ENCODE data around the gene LRRC42.
"Not testable (repeated sequence)": the region's sequence is repeated elsewhere in the genome, so short reads cannot be mapped to it uniquely, and the experiment has no call there.

Gene LRRC42

DNA sequence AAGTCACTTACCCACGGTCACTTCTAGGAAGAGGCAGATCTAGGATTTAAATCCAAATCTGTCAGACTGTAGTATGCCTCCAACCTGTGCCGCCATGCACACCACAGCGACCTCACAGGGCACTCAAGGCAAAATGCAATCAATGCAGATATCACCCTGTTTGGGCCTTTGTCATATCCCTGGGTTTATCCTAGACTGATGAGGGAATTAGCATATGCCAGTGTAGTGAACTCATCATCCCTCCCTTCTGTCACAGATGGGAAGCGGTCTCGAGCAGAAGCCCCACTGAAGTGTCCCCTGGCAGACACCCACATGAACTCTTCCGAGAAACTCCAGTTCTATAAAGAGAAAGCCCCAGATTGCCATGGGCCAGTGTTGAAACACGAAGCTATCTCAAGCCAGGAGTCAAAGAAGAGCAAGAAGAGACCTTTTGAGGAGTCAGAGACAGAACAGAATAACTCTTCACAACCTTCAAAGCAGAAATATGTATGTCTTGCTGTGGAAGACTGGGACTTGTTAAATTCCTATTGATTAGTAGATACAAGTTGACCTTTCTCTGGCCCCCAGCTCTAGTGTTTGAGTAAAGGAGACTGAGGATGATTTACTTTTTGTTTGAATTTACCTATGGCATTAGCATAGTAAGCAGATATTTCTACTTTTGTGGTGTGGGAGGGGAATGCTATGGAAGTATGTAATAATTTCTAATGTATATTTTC is 21.4 kb downstream of the LRRC42 start:
- no peak for DNase-seq (ENCODE audit: low read depth, low spot score)

DNA sequence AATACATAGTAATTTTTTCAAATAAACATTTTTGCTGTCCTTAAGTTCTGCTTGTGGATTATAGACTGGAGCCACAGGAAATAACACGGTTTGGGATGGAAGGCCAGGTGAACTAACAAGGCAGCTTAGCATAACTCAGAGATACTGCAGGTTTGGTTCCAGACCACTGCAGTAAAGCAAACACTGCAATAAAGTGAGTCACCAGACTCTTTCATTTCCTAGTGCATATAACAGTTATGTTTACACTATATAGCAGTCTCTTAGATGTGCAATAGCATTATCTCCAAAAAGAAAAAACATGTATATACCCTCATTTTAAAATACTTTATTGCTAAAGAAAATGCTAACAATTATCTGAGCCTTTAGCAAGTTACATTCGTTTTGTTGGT is 22.0 kb downstream of the LRRC42 start:
- no peak for DNase-seq (ENCODE audit: low read depth, low spot score)

DNA sequence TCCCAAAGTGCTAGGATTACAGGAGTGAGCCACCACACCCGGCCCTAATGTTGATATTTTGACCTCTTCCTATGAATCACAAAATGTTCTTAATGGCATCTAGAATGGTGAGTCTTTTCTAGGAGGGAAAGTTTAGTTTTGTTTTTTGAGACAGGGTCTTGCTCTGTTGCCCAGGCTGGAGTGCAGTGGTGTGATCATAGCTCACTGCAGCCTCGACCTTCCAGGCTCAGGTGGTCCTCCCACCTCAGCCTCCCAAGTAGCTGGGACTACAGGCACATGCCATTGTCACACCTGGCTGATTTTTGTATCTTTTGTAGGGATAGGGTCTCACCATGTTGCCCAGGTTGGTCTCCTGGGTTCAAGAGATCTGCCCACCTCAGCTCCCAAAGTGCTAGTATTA is 23.2 kb downstream of the LRRC42 start:
- not testable (repeated sequence) for DNase-seq (ENCODE audit: low read depth, low spot score)

DNA sequence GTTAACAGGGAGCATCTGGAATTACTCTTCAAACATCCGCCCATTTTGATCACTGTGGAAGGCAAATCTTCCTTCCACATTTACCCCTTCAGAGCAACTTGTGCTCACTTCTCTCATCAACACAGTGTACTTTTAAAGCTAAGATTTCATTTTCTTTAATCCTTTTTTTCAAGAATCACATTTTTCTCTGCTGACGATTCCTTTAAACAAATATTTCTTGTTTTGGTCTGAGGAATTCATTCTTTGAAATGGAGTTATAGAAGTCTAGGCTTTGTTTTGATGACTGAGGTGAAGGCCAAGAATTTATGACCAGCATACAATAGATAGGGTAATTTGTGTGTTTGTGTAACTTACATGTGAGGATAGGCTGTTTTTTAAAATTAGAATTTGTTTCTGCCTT is 25.6 kb downstream of the LRRC42 start:
- DNase-seq (ENCODE audit: low read depth, low spot score): no peak

DNA sequence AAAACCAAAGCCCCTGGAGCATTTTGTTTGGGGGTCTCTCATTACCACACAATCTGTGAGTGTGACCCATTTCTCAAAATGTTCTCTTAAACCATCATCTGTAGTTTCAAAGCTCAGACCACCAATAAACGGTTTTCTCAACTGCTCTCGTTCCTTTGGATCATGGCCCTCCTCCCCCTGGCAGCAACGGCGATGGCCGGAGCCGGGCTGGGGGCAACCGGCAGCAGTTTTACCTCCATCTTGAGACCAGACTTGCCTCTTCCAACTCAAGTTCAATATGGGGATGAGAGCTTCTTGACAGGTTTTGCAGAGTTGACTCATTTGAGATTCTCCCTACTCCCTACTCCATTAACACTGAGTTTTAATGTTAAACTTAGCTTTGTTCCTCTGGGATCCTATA is 29.7 kb downstream of the LRRC42 start:
- no peak for DNase-seq (ENCODE audit: low read depth, low spot score)

DNA sequence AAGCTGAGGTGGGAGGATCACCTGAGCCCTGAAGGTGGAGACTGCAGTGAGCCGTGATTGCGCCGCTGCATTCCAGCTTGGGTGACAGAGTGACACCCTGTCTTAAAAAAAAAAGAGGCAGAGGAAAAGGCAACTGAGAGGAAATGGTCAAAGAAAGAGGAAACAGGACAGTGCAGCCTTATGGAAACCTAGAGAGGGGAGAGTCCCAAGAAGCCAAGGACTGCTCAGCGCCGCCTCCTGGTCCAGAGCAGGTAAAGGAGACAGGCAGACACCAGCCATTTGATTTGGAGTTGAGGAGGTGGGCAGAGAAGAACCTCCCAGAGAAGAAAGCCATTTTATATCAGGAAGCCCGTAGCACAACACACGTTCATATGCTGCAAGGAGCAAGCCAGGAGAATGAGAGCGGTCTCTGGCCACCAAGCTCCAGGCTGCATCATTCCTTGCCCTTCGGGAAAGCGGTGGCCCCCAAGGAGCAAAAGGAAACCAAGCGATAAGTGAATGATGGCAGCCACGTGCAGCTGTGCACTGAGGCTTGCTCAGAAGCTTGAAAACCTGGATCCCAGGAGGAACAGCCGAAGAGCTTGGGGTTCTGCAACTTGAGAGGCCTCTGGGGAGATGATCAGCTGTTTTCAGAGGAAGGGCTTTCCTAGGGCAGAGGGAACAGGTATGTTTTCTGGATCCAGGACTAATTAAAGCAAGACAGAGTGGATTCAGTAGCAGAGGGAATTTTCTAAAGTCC is 33.7 kb downstream of the LRRC42 start:
- no peak for DNase-seq (ENCODE audit: low read depth, low spot score)

DNA sequence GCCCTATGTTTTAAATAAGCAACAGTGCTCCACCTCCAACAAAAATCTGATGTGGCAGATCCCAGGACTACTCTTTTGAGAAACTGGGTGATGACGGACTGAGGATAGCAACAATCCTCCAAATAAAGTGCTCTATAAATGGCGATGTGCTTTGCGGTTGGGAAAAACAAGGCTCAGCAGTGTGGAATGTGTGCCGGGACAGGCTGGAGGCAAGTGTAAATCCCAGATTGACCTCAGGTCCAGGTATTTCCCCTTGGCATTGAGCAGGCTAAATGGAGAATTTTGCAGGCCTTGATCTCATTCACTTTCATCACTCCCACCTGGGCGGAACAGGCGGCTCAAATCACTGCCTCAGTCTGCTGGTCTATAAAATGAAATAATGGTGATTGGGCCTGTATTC is 35.1 kb downstream of the LRRC42 start:
- no peak for DNase-seq (ENCODE audit: low read depth, low spot score)

DNA sequence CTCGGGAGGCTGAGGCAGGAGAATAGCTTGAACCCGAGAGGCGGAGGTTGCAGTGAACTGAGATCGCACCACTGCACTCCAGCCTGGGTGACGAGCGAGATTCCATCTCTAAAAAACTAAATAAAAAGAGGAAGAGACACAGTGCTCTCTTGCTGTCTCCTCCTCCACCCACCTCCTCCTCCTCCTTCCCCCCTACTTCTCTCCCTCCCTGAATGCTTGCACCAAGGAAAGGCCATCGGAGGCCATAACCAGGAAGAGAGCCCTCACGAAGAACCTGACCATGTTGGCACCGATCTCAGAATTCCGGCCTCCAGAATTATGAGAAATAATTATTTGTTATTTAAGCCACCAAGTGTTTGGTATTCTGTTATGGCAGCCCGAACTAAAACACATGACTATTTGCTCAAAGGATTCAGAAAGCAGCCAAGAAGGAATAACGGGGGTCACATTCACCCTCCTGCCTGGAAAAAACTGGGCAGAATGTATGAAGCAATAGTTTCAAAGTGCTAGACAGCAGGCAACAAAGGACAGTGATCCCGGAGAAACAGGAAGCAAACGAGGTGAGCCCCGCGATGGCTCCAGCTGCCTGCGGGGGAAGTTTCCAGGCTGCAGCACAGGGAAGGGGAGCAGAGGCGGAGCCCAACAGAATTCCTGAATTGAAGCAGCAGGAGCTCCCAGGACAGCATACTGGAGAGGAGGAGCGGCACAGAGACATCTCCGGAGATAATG is 36.0 kb downstream of the LRRC42 start:
- no peak for DNase-seq (ENCODE audit: low read depth, low spot score)

DNA sequence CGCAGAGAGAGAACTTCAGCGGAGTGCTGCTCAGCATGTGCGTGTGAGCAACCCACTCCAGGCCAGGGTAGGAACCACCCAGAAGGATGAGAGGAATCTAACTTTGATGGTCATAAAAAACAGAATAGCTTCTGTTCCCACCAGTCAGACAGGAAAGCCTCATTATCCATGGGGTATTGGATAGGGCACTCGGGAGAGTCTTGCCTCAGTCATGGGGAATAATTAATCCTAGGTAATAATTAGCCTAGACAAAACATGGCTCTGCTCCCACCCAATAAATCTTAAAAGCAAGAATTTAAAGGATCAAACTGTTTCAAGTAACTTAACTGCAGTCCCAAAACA is 36.6 kb downstream of the LRRC42 start:
- no peak for DNase-seq (ENCODE audit: low read depth, low spot score)

DNA sequence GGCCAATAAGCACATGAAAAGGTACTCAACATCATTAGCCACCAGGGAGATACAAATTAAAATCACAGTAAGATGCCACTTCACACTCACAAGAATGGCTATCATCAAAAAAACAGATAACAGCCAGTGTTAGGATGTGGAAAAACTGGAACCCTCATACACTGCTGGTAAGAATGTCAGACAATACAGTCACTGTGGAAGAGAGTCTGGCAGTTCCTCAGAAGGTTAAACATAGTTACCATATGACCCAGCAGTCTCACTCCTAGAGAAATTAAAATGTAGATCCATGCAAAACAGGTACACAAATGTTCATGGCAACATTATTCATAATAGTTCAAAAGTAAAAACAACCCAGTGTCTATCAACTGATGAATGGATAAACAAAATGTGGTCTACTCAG is 38.6 kb downstream of the LRRC42 start:
- DNase-seq (ENCODE audit: low read depth, low spot score): no peak

DNA sequence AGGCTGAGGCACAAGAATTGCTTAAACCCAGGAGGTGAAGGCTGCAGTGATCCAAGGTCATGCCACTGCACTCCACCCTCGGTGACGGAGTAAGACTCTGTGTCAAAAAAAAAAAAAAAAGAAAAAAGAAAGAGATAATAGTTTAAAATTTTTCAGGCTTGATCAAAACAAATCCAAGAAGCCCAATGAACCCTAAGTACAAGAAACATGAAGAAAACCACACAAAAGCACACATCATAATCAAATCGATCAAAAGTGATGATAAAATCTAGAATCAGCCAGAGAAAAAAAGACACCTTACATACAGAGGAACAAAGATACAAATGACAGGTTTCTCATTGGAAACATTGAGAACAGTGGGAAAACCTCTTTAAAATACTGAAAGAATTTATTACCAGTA is 40.3 kb downstream of the LRRC42 start:
- DNase-seq (ENCODE audit: low read depth, low spot score): no peak

DNA sequence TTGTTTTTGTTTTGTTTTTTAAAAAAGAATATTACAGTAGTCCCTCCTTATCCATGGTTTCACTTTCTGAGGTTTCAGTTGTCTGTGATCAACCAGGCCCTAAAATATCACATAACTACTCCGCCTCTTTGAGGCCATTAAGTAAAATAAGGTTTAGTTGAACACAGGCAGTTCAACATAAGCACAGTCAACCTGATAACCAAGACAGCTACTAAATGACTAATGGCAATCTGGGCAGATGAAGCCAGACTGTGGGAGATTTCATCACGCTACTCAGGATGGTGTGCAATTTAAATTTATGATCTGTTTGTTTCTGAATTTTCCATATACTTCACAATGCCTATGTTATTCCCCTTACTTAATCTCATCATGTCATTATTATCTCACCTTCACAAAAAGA is 41.7 kb downstream of the LRRC42 start:
- no peak for DNase-seq (ENCODE audit: low read depth, low spot score)

DNA sequence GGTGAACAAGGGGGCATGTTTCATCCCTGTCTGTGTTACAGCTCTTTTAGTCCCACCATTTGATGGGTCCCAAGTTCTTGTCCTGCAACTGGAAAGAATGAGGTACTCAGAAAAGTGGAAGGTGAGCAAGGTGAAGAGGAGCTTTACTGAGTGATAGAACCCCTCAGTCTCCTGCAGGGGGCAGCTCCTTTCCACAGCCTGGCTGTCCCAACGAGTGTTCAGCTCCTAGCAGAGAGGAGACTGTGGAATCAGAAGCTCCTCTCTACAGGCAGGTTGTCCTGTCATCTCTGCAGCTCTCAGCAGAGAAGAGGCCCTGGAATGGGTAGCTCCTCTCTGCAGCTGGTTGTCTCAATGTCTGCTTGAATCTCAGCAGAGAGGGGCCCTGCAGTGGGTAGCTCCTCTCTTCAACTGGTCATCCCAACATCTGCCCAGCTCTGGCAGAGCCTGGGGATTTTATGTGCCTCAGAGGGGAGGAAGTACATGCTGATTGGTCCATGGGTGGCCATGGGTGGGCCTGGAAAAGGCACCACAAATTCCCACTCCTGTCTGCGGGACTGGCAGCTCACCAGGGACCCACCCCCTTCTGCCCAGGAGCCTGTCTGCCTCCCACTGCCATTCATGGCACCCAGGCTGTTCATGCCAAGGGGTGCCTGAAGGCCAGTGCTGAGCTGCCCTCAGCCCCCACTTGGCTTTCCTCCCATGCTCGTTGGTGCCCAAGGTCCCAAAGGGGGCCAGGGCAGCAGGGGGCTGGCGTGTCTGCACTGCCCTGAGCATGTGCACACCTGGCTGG is 46.1 kb downstream of the LRRC42 start:
- DNase-seq (ENCODE audit: low read depth, low spot score): no peak

DNA sequence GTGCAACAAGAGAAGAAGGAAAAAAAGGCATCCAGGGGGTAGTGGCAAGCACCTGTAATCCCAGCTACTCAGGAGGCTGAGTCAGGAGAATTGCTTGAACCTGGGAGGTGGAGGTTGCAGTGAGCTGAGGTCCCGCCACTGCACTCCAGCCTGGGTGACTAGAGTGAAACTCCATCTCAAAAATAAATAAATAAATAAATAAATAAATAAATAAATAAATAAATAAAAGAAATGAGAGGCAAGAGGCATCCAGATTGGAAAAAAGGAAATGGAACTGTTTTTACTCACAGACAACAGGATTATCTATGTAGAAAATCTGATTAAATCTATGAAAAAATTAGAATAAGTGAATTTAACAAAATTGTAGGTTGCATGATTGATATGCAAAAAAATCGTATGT is 48.4 kb downstream of the LRRC42 start:
- not testable (repeated sequence) for DNase-seq (ENCODE audit: low read depth, low spot score)

DNA sequence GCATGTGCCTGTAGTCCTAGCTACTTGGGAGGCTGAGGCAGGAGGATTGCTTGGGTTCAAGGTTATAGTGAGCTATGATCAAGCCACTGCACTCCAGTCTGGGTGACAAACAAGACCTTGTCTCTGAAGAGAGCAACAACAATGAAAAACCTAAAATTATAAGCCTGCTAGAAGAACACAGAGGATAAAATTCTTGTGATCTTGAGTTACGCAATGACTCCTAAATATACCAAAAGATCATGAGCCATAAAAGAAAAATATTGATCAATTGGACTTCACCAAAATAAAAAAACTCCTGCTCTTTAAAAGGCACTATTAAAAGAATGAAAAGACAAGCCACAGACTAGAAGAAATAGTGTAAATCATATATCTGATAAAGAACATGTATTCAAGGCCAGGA is 49.5 kb downstream of the LRRC42 start:
- no peak for DNase-seq (ENCODE audit: low read depth, low spot score)

DNA sequence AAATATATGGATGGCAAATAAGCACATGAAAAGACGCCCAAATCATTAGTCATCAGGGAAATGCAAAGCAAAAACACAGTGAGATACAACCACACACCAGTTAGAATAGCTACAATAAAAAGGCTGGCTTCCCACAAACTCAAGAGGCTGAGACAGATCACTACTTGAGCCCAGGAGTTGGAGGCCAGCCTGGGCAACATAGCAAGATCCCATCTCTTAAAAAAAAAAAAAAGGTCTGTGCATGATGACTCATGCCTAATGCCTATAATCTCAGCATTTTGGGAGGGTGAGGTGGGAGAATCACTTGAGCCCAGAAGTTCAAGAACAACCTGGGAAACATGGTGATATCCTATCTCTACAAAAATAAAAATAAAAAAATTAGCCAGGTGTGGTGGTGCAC is 52.1 kb downstream of the LRRC42 start:
- no peak for DNase-seq (ENCODE audit: low read depth, low spot score)

DNA sequence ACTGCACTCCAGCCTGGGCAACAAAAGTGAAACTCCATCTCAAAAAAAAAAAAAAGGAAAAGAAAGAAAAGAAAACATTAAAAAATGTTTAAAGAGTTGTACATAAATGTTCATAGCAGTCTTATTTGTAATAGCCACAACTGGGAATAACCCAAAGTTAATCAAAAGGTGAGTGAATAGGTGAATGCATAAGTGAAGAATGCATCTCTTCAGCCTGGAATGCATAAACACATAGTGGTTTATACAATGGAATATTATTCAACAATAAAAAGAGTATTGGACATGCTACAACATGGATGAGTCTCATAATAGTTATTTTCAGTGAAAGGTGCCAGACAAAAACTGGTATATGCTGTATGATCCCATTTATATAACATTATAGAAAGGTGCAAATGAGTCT is 53.8 kb downstream of the LRRC42 start:
- DNase-seq (ENCODE audit: low read depth, low spot score): no peak

DNA sequence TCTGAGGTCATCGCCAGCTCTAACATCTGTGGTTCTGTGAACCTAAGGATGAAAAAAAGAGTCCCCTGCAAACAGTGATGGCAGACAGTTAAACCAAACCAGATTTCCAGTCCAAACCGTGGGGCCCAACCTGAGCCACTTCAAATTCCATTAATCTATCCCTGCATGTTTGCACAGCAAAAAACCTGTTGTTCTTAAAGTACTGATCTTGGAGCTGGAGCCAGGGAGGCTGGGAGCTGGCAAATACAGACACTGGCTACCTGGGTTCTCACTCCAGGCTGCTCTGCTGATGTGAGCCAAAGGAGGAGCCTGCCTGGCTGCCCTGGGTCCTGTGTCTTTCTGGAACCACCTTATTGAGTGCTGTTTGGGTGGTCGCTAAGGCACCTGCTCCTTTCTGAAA is 55.4 kb downstream of the LRRC42 start:
- no peak for DNase-seq (ENCODE audit: low read depth, low spot score)

DNA sequence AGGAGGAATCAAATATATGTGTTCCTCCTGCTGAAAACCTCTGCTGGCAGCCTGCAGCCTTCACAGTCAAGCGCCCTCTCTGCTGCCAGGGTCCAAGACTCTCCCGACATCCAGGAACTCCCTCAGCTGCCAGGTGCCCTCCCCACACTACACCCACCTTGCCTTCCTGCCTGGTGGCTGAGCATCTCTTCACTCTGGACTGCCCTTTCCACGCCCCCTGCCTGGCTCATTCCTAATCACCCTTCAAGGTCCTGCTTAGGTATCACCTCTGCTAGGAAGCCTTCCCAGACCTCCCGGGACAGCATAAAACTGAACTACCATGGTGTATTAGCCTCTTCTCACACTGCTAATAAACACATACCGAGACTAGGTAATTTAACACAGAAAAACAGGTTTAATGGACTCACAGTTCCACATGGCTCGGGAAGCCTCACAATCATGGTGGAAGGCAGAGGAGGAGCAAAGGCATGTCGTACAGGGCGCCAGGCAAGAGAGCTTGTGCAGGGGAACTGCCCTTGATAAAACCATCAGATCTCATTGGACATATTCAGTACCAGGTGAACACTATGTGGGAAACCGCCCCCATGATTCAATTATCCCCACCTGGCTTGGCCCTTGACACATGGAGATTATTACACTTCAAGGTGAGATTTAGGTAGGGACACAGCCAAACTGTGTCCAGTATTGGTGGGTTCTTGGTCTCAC is 56.5 kb downstream of the LRRC42 start:
- DNase-seq (ENCODE audit: low read depth, low spot score): no peak

DNA sequence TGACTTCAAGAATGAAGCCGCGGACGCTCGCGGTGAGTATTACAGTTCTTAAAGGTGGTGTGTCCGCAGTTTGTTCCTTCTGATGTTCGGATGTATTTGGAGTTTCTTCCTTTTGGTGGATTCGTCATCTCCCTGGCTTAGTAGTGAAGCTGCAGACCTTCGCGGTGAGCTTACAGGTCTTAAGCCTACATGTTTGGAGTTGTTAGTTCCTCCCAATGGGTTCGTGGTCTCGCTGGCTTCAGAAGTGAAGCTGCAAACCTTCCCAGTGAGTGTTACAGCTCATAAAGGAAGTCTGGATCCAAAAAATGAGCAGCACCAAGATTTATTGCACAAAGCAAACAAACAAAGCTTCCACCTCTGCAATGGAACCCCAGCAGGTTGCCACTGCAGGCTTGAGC is 57.1 kb downstream of the LRRC42 start:
- no peak for DNase-seq (ENCODE audit: low read depth, low spot score)

DNA sequence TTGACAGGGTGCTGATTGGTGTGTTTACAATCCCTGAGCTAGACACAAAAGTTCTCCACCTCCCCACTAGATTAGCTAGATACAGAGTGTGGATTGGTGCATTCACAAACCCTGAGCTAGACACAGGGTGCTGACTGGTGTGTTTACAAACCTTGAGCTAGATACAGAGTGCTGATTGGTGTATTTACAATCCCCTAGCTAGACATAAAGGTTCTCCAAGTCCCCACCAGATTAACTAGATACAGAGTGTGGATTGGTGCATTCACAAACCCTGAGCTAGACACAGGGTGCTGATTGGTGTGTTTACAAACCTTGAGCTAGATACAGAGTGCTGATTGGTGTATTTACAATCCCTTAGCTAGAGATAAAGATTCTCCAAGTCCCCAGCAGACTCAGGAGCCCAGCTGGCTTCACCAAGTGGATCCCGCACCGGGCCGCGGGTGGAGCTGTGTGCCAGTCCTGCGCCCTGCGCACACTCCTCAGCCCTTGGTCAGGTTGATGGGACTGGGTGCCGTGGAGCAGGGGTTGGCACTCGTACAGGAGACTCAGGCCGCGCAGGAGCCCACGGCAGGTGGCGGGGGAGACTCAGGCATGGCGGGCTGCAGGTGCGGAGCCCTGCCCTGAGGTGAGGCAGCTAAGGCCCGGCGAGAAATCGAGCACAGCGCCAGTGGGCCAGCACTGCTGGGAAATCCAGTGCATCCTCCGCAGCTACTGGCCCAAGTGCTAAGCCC is 57.8 kb downstream of the LRRC42 start:
- not testable (repeated sequence) for DNase-seq (ENCODE audit: low read depth, low spot score)
